Heart left ventricle (tissue), 13 donors: ENCODE results near the gene KCNK18.

Experiments used
- CTCF ChIP-seq, 12 donors: fragments of 200-600 bp; sonication (generic) in 4 of 12; IDR thresholded peaks; one replicate each; pipeline versions ENCODE4 v1.5.0 to v1.8.0; 2018 to 2022; ENCODE audit warnings: antibody characterized with exemption in 12 of 12, mild to moderate bottlenecking in 5 of 12
- POLR2A ChIP-seq, 2 donors: fragments of 450-650 bp; IDR thresholded peaks; one replicate each; pipeline ENCODE4 v1.6.1; 2017; ENCODE audit warnings: antibody characterized with exemption in 2 of 2, mild to moderate bottlenecking in 2 of 2, moderate library complexity in 2 of 2
- donor health status: ischemic (EF 13 %, LVEDD 7.1; RV severe dilation, severe dysfunction).
- donor health status: DM: no; HTN: yes; CAD: no.
- donor health status: DM: no; HTN: no; CAD: no.
- donor health status: ischemic (EF 25% LVEDD 6.9; RV normal size, moderate dysfunction).
- donor health status: ischemic (EF 25% LVEDD 5.7; RV mildly dilated, moderate dysfunction).
- donor health status: ischemic (EF 35%, LVEDD 5.7; RV mildly dilated, moderate dysfunction).
- donor health status: nonischemic (EF 11% LVEDD 7.7; RV severe dilation, severe dysfunction).
- donor health status: DM: yes; HTN: yes; CAD: no.
- donor health status: PGD.
- donor health status: ischemic (EF 29% LVEDD 5.4; RV normal size, mild dysfunction).
- donor health status: nonischemic (EF 23%, LVEDD 6.1; RV moderate dilation, normal function).

GRCh38 chr10:117204316-117204715 lies 7.0 kb downstream of the KCNK18 start:
- TF ChIP-seq CTCF (IDR thresholded peaks at IDR 0.05) (no peak), POLR2A (IDR thresholded peaks at IDR 0.05) (no peak)
